Hematopoietic multipotent progenitor cell treated with erythropoietin and hydrocortisone succinate and interleukin-3 and kit ligand, for 15 days (in vitro differentiated cells): ENCODE data around the gene TTBK1.

Source experiments
- DNase-seq: peaks from one replicate; pipeline ENCODE4 v3.0.0-alpha.2; 2015; ENCODE audit warnings: low spot score

The TTBK1 gene

DNA sequence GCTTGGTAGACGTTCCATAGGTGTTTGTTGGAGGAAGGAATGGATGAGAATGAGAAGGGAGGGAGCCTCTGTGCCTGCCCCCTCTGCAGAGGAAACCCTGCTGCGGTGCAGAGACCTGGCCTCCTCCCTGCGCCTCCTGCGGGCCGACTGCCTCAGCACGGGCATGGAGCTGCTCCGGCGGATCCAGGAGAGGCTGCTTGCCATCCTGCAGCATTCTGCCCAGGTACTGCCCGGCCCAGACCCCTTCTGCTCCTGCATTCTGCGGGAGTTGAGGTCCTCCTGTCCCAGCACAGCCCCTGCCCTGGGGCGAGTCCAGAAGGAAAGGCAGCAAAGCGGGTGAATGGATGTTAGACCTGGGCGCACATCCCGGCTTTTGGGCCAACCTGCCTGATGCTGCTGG is 20.1 kb upstream of the TTBK1 start:
- DNase-seq = no peak

GRCh38 chr6:43226192-43226851 is 17.0 kb upstream of the TTBK1 start:
- peak; percentile 17 for DNase-seq

GRCh38 chr6:43228951-43229802 is 14.1 kb upstream of the TTBK1 start, which contains the start of gene DNPH1:
Gene DNPH1, minus strand, starts transcription at chr6:43229481. Its CDS starts 25 bp downstream, at chr6:43229456.
- peak; percentile 75 for DNase-seq

DNA sequence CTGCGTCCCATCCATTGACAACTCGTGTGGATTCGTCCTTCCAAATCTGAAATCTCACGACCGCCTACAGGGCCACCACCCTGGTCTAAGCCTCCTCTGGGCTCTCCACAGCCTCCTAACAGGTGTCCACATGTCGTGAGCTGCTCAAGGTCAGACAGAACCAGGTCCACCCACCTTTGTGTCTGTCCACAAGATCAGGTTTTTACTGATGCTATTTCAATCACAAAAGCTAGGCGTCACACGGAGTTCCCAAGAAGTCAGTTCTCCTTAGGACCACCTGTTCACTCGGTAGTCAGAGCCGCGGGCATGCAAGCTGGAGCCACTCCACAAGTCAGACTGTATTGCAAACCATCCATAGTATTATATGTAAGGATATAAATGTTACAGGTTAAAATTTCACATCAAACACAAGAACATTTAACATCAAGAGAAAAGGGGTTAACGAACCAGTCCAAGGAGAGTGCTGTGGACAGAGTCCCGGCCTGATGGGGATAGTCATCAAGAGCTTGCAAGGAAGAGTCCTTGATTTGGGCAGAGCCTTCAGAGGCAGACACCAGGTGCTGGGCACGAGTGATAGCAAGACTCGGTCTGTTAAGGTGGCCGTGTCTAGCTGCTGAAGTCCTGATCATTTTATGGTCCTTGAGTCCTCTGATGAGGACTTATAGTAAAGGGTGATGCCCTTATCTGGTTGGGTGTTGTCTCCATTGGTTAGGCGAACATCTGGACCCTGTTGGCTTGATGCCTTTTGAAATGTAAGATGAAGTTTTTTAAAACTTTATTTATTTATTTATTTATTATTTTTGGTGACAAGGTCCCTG is 13.3 kb upstream of the TTBK1 start:
- peak; percentile 59 for DNase-seq

DNA sequence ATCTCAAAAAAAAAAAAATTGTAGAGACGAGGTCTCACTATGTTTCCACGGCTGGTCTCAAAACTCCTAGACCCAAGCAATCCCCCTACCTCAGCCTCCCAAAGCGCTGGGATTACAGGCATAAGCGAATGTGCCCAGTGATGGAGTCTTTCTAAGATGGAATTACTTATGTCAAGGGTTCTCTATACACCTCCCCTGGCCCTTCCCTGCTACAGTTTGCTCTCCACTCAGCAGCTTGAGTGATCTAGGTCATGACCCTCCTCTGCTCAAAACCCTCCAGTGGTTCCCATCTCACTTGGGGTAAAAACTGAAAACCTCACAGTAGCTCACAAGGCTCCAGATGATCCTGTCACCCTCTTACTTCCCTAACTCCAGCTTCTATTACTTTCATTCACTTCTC is 12.2 kb upstream of the TTBK1 start:
- no peak for DNase-seq

- DNase-seq = no peak
Observed at GRCh38 chr6:43231735-43232450, 11.4 kb upstream of the TTBK1 start.

- no peak for DNase-seq
Observed at GRCh38 chr6:43235841-43236240, 7.4 kb upstream of the TTBK1 start.

DNA sequence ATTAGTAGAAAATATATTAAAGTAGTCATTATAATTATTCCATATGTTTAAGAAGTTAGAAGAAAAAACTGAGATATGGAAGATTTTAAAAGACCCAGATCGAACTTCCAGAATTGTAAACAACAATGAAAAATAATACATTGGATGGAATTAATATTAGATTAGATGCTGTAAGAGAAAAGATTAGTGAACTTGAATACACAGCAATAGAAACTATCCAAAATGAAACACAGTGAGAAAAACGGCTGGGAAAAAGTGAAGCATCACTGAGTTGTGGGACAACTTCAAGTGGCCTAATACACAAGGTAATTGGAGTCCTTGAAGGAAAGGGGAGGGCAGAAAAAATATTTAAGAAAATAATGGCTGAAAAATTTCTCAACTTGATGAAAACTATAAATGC is 4.2 kb upstream of the TTBK1 start:
- DNase-seq = no peak

- DNase-seq = no peak
Observed at GRCh38 chr6:43240950-43241349, 2.3 kb upstream of the TTBK1 start.

GRCh38 chr6:43241446-43241845 is 1.8 kb upstream of the TTBK1 start:
- DNase-seq = no peak

DNA sequence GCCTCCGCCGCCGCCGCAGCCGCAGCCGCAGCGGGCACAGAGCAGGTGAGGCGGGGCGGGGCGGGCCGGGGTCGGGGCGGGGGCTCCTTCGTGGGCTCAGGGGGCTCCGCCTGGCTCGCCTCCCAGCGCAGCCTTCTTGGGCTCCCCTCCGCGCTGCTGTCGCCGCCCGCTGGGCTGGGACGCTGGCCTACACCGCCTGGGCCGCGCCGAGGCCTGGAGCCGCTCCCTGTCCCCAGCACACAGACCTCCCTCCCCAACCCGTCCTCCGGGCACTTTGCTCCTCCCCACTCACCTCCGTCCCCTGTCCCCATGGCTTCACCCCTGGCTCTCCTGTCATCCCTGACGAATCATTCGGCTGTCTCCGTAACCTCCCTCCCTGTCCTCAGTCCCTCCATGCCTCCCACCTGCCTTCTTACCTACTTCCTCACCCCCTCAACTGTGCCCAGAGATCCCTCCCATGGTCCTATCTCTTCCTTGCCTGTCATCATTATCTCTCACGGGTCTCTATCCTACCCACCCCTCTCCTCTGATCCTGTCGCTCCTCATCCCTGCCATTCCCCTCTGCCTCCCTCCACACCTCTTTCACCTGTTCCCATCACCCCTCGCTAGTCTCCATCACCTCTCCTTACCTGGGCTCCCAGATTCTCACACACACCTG is 512 bp downstream of the TTBK1 start:
- DNase-seq = no peak

- DNase-seq = no peak
Observed at GRCh38 chr6:43246301-43247113, 3.2 kb downstream of the TTBK1 start.

- DNase-seq = peak; percentile 30
Observed at GRCh38 chr6:43247114-43247999, 4.1 kb downstream of the TTBK1 start.

DNA sequence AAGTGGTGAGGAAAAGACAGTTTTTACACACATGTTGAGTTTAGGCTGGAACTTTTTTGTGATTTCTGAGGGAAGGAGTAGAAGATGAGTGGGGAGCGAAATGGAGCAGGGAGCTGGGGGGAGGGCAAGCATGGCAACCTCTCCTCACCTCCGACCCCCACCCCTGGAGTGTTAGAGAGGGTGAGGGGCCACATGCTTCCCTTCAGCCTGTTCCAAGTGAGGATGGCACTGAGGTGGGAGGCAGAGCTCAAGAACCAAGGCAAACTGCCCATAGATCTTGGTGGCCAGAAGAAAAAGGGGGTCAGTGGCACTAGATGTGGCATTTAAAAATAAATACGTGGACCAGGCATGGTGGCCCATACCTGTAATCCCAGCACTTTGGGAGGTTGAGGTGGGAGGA is 4.8 kb downstream of the TTBK1 start:
- no peak for DNase-seq

GRCh38 chr6:43248791-43249190 is 5.5 kb downstream of the TTBK1 start:
- no peak for DNase-seq

DNA sequence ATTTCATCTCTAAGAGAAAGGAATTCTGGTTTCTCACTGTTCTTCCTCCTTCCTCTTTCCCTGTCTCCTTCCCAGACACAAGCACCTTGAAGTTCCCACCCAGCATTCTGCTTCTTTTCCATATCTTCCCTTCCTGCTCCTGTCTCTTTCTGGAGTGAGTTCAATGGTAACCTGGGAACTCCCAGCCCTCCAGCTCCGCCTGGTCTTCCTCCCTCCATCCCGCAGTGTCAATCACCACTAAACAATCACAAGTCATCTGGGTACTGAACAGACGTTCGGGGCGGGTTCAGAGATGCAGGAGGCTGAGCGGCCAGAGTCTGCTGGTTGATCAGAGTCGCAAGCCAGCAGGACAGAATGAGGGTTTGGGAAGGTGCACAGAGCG is 7.7 kb downstream of the TTBK1 start:
- no peak for DNase-seq

DNA sequence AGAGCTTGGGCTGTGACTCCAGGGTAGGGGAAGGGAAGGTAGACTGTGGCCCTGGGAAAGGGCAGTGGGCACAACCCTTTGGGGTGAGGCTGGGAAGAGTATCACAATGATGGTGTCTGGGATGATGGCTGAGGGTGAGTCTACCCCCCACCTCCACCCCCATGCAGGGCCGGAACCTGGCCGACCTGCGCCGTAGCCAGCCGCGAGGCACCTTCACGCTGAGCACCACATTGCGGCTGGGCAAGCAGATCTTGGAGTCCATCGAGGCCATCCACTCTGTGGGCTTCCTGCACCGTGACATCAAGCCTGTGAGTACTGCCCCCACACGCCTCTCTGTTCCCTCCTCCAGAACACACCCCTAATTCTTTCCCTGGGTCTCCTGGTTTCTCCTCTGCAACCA is 10.1 kb downstream of the TTBK1 start:
- DNase-seq = no peak

- no peak for DNase-seq
Observed at GRCh38 chr6:43254138-43254817, 11.0 kb downstream of the TTBK1 start.

- no peak for DNase-seq
Observed at GRCh38 chr6:43254846-43255245, 11.6 kb downstream of the TTBK1 start.
